PC-3 (cell line): Measurements from ENCODE around the gene DLG1. TPM values are rescaled to one million over a fixed set of nuclear protein-coding genes. Genes with fewer than 3 reads are reported as not detected.

Source experiments
- ATAC-seq: fragments of 200-7000 bp; cut with Tn5 transposase; 2 replicates; pipeline ENCODE4 v1.9.1; 2020; ENCODE audit warnings: mild to moderate bottlenecking, moderate library complexity
- BruUV-seq: library from RNA; stranded (reverse); fragments of 400-500 nt; replicated peaks from 2 replicates; lab custom pipeline; 2021; lab: Mats Ljungman, UMichigan
- CTCF ChIA-PET: fragments of 300-600 bp; sonication (Branson Sonifier 250); formaldehyde crosslinking; loops from one replicate; lab custom pipeline; 2022; ENCODE audit warnings: antibody characterized with exemption; lab: Charles Lee
- POLR2A ChIA-PET: fragments of 300-600 bp; sonication (Branson Sonifier 250); formaldehyde crosslinking; loops from one replicate; lab custom pipeline; 2022; ENCODE audit warnings: antibody characterized with exemption; ENCODE audit not compliant: unreplicated experiment; lab: Charles Lee
- DNase-seq: peaks from one replicate; pipeline ENCODE4 v3.0.0-alpha.2; 2015
- H2AFZ ChIP-seq: fragments of 300-600 bp; sonication (generic); 2 replicates; pipeline ENCODE4 v1.6.0; 2016; ENCODE audit warnings: antibody characterized with exemption, low read length
- H3F3A ChIP-seq: fragments of 300-600 bp; sonication (generic); one replicate; pipeline ENCODE4 v1.6.0; 2017; ENCODE audit warnings: antibody characterized with exemption, low read length, control low read depth, mild to moderate bottlenecking; ENCODE audit not compliant: unreplicated experiment
- H3K27ac ChIP-seq: fragments of 300-600 bp; sonication (generic); 2 replicates; pipeline ENCODE4 v1.5.1; 2016; ENCODE audit warnings: mild to moderate bottlenecking, low read length
- H3K27me3 ChIP-seq: fragments of 300-600 bp; sonication (generic); 2 replicates; pipeline ENCODE4 v1.6.1; 2016; ENCODE audit warnings: low read length, mixed read lengths
- H3K36me3 ChIP-seq: fragments of 300-600 bp; sonication (generic); 2 replicates; pipeline ENCODE4 v1.6.1; 2016; ENCODE audit warnings: low read depth, mixed run types, low read length, mixed read lengths
- H3K4me1 ChIP-seq: fragments of 300-600 bp; sonication (generic); 2 replicates; pipeline ENCODE4 v1.5.1; 2016; ENCODE audit warnings: low read length; ENCODE audit not compliant: insufficient read depth
- H3K4me2 ChIP-seq: fragments of 300-600 bp; sonication (generic); 2 replicates; pipeline ENCODE4 v1.6.0; 2016; ENCODE audit warnings: low read length
- H3K4me3 ChIP-seq: fragments of 300-600 bp; sonication (generic); 2 replicates; pipeline ENCODE4 v1.5.1; 2016; ENCODE audit warnings: mild to moderate bottlenecking, low read length, mixed read lengths
- H3K79me2 ChIP-seq: fragments of 300-600 bp; sonication (generic); 2 replicates; pipeline ENCODE4 v1.6.1; 2017; ENCODE audit warnings: low read length, mixed read lengths
- H3K9ac ChIP-seq: fragments of 300-600 bp; sonication (generic); 2 replicates; pipeline ENCODE4 v1.6.0; 2016; ENCODE audit warnings: mild to moderate bottlenecking, low read length
- H3K9me2 ChIP-seq: fragments of 300-600 bp; sonication (generic); replicated peaks from 2 replicates; pipeline ENCODE4 v1.6.1; 2016; ENCODE audit warnings: mixed run types, low read length, mixed read lengths
- H3K9me3 ChIP-seq: fragments of 300-600 bp; sonication (generic); 2 replicates; pipeline ENCODE4 v1.6.1; 2016; ENCODE audit warnings: low read length, mixed read lengths
- H4K20me1 ChIP-seq: fragments of 300-600 bp; sonication (generic); 2 replicates; pipeline ENCODE4 v1.6.1; 2016; ENCODE audit warnings: low read length, mixed read lengths
- CTCF ChIP-seq: fragments of 300-600 bp; sonication (generic); conservative IDR thresholded peaks from 2 replicates; pipeline ENCODE4 v1.5.1; 2017; ENCODE audit warnings: antibody characterized with exemption, low read depth, mild to moderate bottlenecking, low read length
- EZH2 ChIP-seq: fragments of 300-600 bp; sonication (generic); IDR thresholded peaks from one replicate; pipeline ENCODE4 v1.6.1; 2017; ENCODE audit warnings: antibody characterized with exemption, mild to moderate bottlenecking, low read length; ENCODE audit not compliant: unreplicated experiment
- EZH2phosphoT487 ChIP-seq: fragments of 300-600 bp; sonication (generic); IDR thresholded peaks from 2 replicates; pipeline ENCODE4 v1.6.1; 2018; ENCODE audit warnings: mild to moderate bottlenecking, antibody characterized with exemption, low read length, borderline replicate concordance
- intact Hi-C: fragments of 100-400 bp; cut with micrococcal nuclease; formaldehyde crosslinking; loops from 2 replicates; pipeline ENCODE4 v1.9.0; 2023
- total RNA-seq: library from RNA; depleted of rRNA; stranded (reverse); fragments of >200 nt; gene quantifications from 2 replicates; pipeline ENCODE4 v1.2.3, GENCODE V29; 2014

DLG1 gene
- total RNA-seq, 1 experiment from 2014 or later = 60.8 TPM

- H4K20me1 ChIP-seq = no peaks in the 10 kb centered on the region
- H3K27ac ChIP-seq = no peak overlapping the region
- H3F3A ChIP-seq = no peaks in the 10 kb centered on the region
- TF ChIP-seq EZH2phosphoT487 (no peak), EZH2 (no peak), CTCF (no peak)
- ATAC-seq = no peak
- intact Hi-C loops = no loop called here
- H3K9me2 ChIP-seq = no peaks in the 10 kb centered on the region
- H3K36me3 ChIP-seq = no peaks in the 10 kb centered on the region
- no peak overlapping the region for H3K4me3 ChIP-seq
- BruUV-seq = no TSS peak
- H3K9me3 ChIP-seq = no peaks in the 10 kb centered on the region
- ChIA-PET CTCF (no interaction called here), POLR2A (no interaction called here)
- H3K79me2 ChIP-seq = no peaks in the 10 kb centered on the region
- no peak overlapping the region for H2AFZ ChIP-seq
- no peaks in the 10 kb centered on the region for H3K27me3 ChIP-seq
- DNase-seq = no peak
- no peak overlapping the region for H3K4me2 ChIP-seq
- no peaks in the 10 kb centered on the region for H3K4me1 ChIP-seq
- no peak overlapping the region for H3K9ac ChIP-seq
Observed at GRCh38 chr3:197011780-197012539, 286.5 kb downstream of the DLG1 start.

- H3F3A ChIP-seq = no peaks in the 10 kb centered on the region
- POLR2A ChIA-PET = no interaction called here
- H2AFZ ChIP-seq = no peak overlapping the region
- intact Hi-C loops = no loop called here
- no peaks in the 10 kb centered on the region for H3K36me3 ChIP-seq
- DNase-seq (no peak), ATAC-seq (no peak)
- no peak overlapping the region for H3K27ac ChIP-seq
- BruUV-seq = no TSS peak
- no peak overlapping the region for H3K9ac ChIP-seq
- no peak overlapping the region for H3K4me2 ChIP-seq
- H4K20me1 ChIP-seq = no peaks in the 10 kb centered on the region
- no peaks in the 10 kb centered on the region for H3K9me2 ChIP-seq
- no peaks in the 10 kb centered on the region for H3K27me3 ChIP-seq
- CTCF ChIA-PET = no interaction called here
- no peaks in the 10 kb centered on the region for H3K9me3 ChIP-seq
- TF ChIP-seq CTCF (no peak), EZH2 (no peak), EZH2phosphoT487 (no peak)
- no peaks in the 10 kb centered on the region for H3K79me2 ChIP-seq
- H3K4me3 ChIP-seq = no peak overlapping the region
- no peaks in the 10 kb centered on the region for H3K4me1 ChIP-seq
Observed at GRCh38 chr3:197010556-197011351, 287.7 kb downstream of the DLG1 start.
